DMS114 treated with DMSO at 0.1 percent for 48 hours (cell line): Measurements from ENCODE around the gene CDKN3.
"Not testable (repeated sequence)": the region's sequence is repeated elsewhere in the genome, so short reads cannot be mapped to it uniquely, and the experiment has no call there.

Source experiments
- DNase-seq: peaks from one replicate; lab custom pipeline; 2025; ENCODE audit not compliant: unreplicated experiment; lab: John Stamatoyannopoulos, UW

The CDKN3 gene

DNA sequence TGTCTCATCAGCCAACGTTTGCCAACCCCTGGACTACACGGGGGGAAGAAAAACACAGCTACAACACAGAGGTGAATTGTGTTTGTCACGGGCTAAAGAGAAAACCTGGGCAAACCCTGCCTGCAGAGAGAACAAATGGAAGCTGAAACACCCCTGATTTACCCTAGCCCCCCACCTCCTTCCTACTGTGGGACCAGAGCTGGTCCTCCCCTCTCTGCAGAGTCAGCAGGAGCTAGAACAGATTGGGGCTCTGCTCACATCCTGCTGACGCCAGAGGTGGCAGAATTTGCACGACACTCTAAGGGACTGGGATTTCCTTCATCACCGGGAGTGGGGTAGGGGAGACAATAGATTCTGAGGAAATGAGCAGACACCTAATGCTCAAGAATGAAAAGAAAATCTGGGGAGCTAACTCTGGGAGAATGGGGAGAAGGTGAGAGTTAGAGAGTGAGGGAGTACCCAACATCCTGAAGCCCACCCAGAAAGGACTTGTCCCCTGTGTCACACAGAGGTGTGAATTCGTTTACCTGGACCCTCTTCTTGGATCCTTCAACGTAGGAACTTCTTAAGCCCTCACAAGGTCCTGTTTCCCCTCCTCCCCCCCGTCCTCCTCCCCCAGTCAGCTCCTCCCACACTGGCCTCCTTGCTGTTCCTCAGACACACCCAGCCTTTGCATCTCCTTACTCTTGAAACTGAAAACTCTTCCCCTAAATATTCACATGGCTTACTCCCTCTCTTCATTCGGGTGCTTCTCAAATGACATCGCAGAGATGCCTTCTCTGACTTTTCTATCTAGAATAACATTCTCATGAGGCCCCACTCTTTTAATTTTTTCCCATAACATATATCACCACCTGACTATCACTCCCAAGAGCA, 26.2 kb upstream of the CDKN3 start:
- DNase-seq = no peak

GRCh38 chr14:54374117-54374884, 22.5 kb upstream of the CDKN3 start:
- no peak for DNase-seq

DNA sequence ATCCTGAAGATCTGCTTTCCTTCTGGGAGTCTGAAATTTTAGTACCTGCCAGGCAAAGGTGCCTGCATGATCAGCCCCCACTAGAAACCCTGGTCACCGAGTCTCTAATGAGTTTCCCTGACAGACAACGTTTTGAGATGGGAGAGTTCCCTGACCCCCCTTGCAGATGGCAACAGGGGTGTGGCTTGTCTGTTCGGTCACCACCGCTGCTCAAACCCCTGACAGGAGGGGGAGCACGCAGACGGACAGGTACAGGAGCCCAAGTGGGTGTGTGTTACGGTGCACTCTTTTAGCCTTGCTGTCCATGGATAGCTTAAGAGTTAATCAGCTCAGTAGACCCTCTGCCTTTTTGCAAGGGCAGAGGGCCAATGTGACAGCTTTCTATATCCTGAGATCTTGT, 19.3 kb upstream of the CDKN3 start:
- no peak for DNase-seq

DNA sequence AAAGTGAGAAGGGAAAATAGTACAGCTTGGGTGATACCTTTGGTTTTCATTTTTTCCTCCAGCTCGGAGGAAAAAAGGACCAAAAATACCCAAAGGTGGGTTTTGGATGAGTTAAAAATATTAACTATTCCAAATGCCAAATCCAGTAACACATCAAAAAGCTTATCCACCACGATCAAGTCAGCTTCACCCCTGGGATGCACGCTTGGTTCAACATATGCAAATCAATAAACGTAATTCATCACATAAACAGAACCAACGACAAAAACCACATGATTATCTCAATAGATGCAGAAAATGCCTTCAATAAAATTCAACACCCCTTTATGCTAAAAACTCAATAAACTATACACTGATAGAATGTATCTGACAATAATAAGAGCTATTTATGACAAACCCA, 17.9 kb upstream of the CDKN3 start:
- not testable (repeated sequence) for DNase-seq

- not testable (repeated sequence) for DNase-seq
Measured at GRCh38 chr14:54380558-54380957, 16.2 kb upstream of the CDKN3 start.

- DNase-seq = no peak
Measured at GRCh38 chr14:54381821-54382220, 15.0 kb upstream of the CDKN3 start.

- no peak for DNase-seq
Measured at GRCh38 chr14:54383835-54384234, 13.0 kb upstream of the CDKN3 start.

DNA sequence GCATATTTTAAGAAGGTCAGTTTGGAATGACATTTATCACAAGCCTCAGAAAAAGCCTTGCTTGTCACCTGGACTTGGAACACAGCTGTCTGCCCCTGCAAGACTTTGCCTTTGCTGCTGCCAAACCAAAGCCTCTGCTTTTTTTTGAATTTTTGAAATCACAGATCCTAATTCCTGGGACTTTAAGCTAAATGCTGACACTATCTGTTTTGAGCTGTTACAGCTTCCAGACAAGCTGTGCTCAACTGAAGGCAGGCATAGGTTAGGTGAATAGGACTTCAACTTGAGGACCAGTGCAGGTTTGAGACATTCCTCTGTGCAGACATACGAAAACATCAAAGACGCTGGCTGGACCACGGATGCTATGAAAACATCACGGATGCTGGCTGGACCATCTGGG, 11.3 kb upstream of the CDKN3 start:
- DNase-seq = no peak

DNA sequence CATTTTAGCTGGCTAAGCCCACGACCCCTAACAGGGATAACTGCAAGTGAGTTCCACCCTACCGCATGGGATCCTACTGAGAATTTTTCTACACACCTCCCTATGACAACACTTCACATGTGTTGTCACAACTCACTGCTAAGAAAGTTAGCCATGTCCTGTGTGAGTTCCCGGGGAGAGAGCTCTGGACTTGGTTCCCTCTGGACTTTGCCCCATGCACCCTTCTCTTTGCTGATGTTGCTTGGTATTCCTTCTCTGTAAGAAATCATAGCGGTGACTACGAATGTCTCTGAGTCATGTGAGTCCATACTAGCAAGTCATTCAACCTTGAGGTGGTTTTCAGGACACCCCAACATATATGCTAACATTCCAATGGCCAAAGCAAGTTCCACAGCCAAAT, 9.5 kb upstream of the CDKN3 start:
- DNase-seq = no peak

- DNase-seq = no peak
Measured at GRCh38 chr14:54392131-54392859, 4.5 kb upstream of the CDKN3 start.

DNA sequence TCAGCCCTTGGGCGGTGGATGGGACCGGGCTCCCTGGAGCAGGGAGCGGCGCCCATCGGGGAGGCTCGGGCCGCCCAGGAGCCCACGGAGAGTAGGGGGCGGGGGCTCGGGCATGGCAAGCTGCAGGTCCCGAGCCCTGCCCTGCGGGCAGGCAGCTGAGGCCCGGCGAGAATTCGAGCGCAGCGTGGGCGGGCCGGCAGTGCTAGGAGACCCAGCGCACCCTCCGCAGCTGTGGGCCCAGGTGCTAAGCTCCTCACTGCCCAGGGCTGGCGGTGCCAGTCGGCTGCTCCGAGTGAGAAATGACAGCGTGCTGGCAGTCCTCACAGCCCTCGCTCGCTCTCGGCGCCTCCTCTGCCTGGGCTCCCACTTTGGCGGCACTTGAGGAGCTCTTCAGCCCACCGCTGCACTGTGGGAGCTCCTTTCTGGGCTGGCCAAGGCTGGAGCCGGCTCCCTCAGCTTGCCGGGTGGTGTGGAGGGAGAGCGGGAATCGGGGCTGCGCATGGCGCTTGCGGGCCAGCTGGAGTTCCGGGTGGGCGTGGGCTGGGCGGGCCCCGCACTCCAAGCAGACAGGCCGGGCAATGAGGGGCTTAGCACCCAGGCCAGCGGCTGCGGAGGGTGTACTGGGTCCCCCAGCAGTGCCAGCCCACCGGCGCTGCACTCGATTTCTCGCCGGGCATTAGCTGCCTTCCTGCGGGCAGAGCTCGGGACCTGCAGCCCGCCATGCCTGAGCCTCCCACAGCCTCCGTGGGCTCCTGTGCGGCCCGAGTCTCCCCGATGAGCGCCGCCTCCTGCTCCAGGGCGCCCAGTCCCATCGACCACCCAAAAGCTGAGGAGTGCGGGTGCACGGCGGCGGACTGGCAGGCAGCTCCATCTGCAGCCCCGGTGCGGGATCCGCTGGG, 3.6 kb upstream of the CDKN3 start:
- not testable (repeated sequence) for DNase-seq

GRCh38 chr14:54394596-54394995, 2.2 kb upstream of the CDKN3 start:
- no peak for DNase-seq

GRCh38 chr14:54395284-54395683, 1.5 kb upstream of the CDKN3 start:
- no peak for DNase-seq

DNA sequence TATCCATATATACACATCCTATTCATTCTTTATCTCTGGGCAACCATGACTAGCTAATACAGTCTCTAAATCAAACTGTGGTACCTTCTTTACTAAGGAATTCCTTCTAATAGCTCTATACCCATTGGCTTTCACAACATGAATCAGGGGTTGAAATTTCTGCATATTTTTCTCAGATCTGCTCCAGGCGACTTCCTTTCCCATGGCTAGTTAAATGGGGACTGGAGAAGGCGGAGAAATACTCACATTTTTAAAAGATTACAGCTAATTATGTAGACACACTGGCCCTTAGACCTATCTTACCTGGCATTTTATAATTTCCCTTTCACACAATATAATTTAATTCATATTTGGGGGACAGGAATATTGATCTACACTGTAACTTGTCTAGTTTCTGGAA, 1.1 kb upstream of the CDKN3 start:
- DNase-seq = no peak

- DNase-seq = no peak
Measured at GRCh38 chr14:54396183-54396492, 669 bp upstream of the CDKN3 start.

GRCh38 chr14:54399560-54399959, 2.8 kb downstream of the CDKN3 start:
- no peak for DNase-seq

DNA sequence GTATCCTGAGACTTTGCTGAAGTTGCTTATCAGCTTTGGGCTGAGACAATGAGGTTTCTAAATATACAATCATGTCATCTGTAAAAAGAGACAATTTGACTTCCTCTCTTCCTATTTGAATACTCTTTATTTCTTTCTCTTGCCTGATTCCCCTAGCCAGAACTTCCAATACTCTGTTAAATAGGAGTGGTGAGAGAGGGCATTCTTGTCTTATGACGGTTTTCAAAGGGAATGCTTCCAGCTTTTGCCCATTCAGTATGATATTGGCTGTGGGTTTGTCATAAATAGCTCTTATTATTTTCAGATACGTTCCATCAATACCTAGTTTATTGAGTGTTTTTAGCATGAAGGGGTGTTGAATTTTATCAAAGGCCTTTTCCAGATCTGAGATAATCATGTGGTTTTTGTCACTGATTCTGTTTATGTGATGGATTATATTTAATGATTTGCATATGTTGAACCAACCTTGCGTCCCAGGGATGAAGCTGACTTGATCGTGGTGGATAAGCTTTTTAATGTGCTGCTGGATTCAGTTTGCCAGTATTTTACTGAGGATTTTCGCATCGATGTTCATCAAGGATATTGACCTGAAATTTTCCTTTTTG, 6.7 kb downstream of the CDKN3 start:
- not testable (repeated sequence) for DNase-seq

DNA sequence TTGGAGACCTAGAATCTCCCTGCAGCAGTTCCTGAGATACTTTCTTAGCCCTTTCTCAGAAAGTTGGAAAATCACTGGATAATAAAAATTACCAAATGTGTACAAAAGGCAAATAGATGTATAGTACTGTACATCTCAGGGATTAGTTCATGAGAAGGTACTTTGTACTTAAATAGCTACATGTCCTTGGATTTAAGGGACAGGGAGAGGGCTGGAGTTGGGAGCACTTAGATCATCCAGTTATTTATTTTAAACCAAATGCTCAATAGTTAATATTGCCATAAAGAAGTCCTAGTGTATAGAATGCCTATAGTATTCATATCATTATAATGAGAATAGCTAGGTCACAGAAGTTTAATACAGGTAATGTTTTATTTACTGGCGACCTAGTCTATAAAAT, 13.4 kb downstream of the CDKN3 start:
- DNase-seq = no peak

DNA sequence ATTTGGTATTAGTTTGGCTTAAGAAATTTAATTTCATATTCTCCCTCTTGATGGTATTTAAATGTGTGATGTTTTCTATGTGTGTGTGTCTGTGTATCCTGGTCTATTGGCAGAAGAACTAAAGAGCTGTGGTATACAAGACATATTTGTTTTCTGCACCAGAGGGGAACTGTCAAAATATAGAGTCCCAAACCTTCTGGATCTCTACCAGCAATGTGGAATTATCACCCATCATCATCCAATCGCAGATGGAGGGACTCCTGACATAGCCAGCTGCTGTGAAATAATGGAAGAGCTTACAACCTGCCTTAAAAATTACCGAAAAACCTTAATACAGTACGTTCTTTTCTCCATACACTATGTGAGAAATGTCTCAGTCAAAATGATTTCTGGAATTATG, 14.6 kb downstream of the CDKN3 start:
- DNase-seq = no peak

DNA sequence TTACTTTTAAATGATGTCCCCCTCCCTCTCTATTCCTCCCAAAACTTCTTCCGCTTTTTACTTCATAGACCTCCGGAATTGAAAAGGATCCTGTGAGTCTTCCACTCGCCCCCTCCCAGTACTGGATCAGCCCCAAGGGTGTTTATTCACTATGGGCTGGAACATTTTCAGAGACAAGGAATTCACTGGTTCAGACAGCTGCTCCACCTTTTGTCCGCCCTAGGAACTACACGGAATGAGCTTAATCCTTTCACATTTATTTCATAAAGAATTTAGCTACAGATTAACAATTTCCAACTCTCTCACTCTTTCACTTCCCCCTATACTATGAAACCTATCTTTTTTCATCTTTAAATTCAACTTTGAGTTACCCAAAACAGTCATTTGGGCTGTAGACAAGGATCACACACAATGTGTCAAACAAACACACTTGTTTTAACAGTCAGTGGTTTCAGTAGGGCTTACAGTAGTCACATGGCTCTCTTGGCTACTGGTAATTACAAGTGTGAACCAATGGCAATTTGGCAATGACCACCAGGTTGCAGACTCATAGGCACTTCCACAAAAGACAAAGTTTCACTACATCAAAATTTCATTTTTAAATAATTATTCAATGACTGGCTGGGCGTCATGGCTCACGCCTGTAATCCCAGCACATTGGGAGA, 23.8 kb downstream of the CDKN3 start:
- no peak for DNase-seq
